ENCODE measurements around the gene SKAP1. TPM values are rescaled to one million over a fixed set of nuclear protein-coding genes. Genes with fewer than 3 reads are reported as not detected.
"Not testable (repeated sequence)": the region's sequence is repeated elsewhere in the genome, so short reads cannot be mapped to it uniquely, and the experiment has no call there.

Gene SKAP1
- total RNA-seq, 2 experiments from 2014 or later = 1.2 TPM; not detected in 1

DNA sequence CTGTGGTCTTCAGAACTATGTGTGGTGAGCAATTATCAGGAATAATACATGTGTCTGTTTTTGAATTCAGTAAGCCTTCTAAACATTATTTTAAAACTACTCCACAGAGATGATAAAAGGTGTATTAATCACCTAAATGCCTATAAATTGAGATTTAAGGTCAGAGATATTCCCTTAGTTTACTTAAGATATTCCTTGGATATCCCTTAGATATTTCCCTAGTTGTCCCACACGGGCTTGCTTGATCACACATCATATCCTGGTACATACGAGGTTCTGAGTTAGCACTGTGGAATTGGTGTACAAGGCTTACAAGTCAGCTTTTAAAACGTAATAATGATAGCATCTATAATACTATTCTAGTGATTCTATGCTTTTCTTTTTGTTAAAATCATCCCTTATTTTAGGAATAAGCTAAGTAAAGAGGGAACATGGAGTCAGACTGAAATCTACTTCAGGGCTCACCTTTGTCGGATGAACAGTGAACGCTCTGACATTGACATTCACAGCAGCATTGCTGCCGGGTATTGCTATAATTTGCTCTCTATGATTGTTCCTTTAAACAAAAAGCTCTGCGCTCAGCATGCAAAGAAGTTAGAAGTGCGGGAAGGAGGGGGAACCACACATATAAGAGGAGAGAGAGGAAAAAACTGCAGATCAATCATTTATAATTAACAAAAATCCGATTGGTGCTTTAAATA is 136.5 kb downstream of the SKAP1 start:
- no TSS peak for BruUV-seq (replicated peaks)
- Histone ChIP-seq H3K36me3 (ENCODE audit: insufficient read depth, low read length) (no peaks in the 10 kb centered on the region), H3K4me2 (ENCODE audit: low read length) (no peak overlapping the region), H3K9me2 (ENCODE audit: insufficient read depth, low read length) (no peaks in the 10 kb centered on the region), H3K4me3 (ENCODE audit: low read depth, low read length, poor library complexity, severe bottlenecking) (no peak overlapping the region), H3K4me1 (ENCODE audit: insufficient read depth, low read length, poor library complexity, severe bottlenecking) (peaks cover 13% of the 10 kb centered on the region), H3K27ac (ENCODE audit: low read depth, low read length, poor library complexity, severe bottlenecking) (no peak overlapping the region), H4K20me1 (ENCODE audit: insufficient read depth, low read length) (no peaks in the 10 kb centered on the region), H3K9me3 (ENCODE audit: low read length) (no peaks in the 10 kb centered on the region), H2AFZ (ENCODE audit: low read length) (no peak overlapping the region), H3K79me2 (ENCODE audit: insufficient read depth, low read depth, low read length) (no peaks in the 10 kb centered on the region)
- no peak for DNase-seq (ENCODE audit: low spot score)
- CTCF ChIA-PET (ENCODE audit: unreplicated experiment) = no interaction called here
- intact Hi-C loops (cut with micrococcal nuclease; ENCODE audit: unreplicated experiment) = no loop called here
- POLR2A ChIA-PET = interaction anchor here (0.7 kb wide), 1 partner anchor 33 kb away, joined by 5 read pairs; no protein-coding TSS in a partner anchor
- no peak for TF ChIP-seq EZH2phosphoT487 (IDR thresholded peaks at IDR 0.05; ENCODE audit: borderline replicate concordance, low read depth, low read length)
- TF ChIP-seq, protein P1, sequence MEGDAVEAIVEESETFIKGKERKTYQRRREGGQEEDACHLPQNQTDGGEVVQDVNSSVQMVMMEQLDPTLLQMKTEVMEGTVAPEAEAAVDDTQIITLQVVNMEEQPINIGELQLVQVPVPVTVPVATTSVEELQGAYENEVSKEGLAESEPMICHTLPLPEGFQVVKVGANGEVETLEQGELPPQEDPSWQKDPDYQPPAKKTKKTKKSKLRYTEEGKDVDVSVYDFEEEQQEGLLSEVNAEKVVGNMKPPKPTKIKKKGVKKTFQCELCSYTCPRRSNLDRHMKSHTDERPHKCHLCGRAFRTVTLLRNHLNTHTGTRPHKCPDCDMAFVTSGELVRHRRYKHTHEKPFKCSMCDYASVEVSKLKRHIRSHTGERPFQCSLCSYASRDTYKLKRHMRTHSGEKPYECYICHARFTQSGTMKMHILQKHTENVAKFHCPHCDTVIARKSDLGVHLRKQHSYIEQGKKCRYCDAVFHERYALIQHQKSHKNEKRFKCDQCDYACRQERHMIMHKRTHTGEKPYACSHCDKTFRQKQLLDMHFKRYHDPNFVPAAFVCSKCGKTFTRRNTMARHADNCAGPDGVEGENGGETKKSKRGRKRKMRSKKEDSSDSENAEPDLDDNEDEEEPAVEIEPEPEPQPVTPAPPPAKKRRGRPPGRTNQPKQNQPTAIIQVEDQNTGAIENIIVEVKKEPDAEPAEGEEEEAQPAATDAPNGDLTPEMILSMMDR (conservative IDR thresholded peaks at IDR 0.05; ENCODE audit: low read length) = no peak

DNA sequence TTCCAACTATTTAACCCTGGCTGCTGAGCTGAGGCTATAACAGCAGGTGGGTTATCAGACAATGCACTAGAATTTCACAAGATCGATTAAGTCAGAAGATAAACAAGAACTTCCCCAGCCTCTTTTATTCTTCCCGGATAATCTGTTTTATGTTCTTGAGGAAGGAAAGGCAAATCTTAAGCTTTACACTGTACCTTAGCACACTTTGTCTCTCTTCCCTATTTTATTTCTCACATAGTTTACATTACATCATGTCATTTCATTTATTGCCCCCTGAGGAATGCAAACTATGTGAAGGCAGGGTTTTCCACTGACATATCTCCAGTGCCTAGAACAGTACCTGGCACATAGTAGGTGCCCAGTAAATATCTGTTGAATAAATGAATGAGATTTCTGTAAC is 139.6 kb downstream of the SKAP1 start:
- no peaks in the 10 kb centered on the region for H3K9me2 ChIP-seq (ENCODE audit: insufficient read depth, low read length)
- no peak overlapping the region for H2AFZ ChIP-seq (ENCODE audit: low read length)
- peaks cover 7% of the 10 kb centered on the region for H3K4me1 ChIP-seq (ENCODE audit: insufficient read depth, low read length, poor library complexity, severe bottlenecking)
- BruUV-seq (replicated peaks) = no TSS peak
- intact Hi-C loops (cut with micrococcal nuclease; ENCODE audit: unreplicated experiment) = no loop called here
- H3K79me2 ChIP-seq (ENCODE audit: insufficient read depth, low read depth, low read length) = no peaks in the 10 kb centered on the region
- POLR2A ChIA-PET = no interaction called here
- no peak overlapping the region for H3K4me2 ChIP-seq (ENCODE audit: low read length)
- H3K36me3 ChIP-seq (ENCODE audit: insufficient read depth, low read length) = no peaks in the 10 kb centered on the region
- DNase-seq (ENCODE audit: low spot score) = no peak
- H3K4me3 ChIP-seq (ENCODE audit: low read depth, low read length, poor library complexity, severe bottlenecking) = no peak overlapping the region
- no peak overlapping the region for H3K27ac ChIP-seq (ENCODE audit: low read depth, low read length, poor library complexity, severe bottlenecking)
- CTCF ChIA-PET (ENCODE audit: unreplicated experiment) = no interaction called here
- H4K20me1 ChIP-seq (ENCODE audit: insufficient read depth, low read length) = no peaks in the 10 kb centered on the region; the same call in 1 of the 2 replicates
- H3K9me3 ChIP-seq (ENCODE audit: low read length) = no peaks in the 10 kb centered on the region
- no peak for TF ChIP-seq EZH2phosphoT487 (IDR thresholded peaks at IDR 0.05; ENCODE audit: borderline replicate concordance, low read depth, low read length)
- TF ChIP-seq, protein P1 (conservative IDR thresholded peaks at IDR 0.05; ENCODE audit: low read length) = no peak

DNA sequence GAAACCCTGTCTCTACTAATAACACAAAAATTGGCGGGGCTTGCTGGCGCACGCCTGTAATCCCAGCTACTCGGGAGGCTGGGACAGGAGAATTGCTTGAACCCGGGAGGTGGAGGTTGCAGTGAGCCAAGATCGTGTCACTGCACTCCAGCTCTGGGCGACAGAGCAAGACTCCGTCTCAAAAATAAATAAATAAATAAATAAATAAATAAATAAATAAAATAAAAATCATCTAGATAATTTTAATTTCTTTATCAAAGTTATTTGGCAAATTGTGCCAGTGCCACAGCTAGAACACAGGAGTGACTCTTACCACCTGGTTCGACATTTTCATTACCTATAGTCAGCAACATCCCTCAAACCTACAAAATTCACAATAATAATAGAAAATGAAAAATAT is 143.1 kb downstream of the SKAP1 start:
- intact Hi-C loops (cut with micrococcal nuclease; ENCODE audit: unreplicated experiment); H2AFZ ChIP-seq (ENCODE audit: low read length); H3K9me2 ChIP-seq (ENCODE audit: insufficient read depth, low read length); H4K20me1 ChIP-seq (ENCODE audit: insufficient read depth, low read length); BruUV-seq (replicated peaks); H3K36me3 ChIP-seq (ENCODE audit: insufficient read depth, low read length); H3K27ac ChIP-seq (ENCODE audit: low read depth, low read length, poor library complexity, severe bottlenecking); H3K9me3 ChIP-seq (ENCODE audit: low read length); H3K4me2 ChIP-seq (ENCODE audit: low read length); DNase-seq (ENCODE audit: low spot score); H3K79me2 ChIP-seq (ENCODE audit: insufficient read depth, low read depth, low read length); H3K4me1 ChIP-seq (ENCODE audit: insufficient read depth, low read length, poor library complexity, severe bottlenecking); H3K4me3 ChIP-seq (ENCODE audit: low read depth, low read length, poor library complexity, severe bottlenecking): not testable (repeated sequence)
- ChIA-PET CTCF (ENCODE audit: unreplicated experiment) (interaction anchor here (0.6 kb wide), 1 partner anchor 387 kb away, joined by 3 read pairs; no protein-coding TSS in a partner anchor), POLR2A (interaction anchor here (0.6 to 0.7 kb wide), 2 partner anchors 40 to 229 kb away, joined by 3 to 5 read pairs; no protein-coding TSS in a partner anchor)

Measured in OCI-LY7 (cell line).